Measurements from ENCODE around the gene TRAK1.
A peak's percentile ranks its signal among the peaks of the same experiment; 100 is the strongest.

Gene TRAK1

DNA sequence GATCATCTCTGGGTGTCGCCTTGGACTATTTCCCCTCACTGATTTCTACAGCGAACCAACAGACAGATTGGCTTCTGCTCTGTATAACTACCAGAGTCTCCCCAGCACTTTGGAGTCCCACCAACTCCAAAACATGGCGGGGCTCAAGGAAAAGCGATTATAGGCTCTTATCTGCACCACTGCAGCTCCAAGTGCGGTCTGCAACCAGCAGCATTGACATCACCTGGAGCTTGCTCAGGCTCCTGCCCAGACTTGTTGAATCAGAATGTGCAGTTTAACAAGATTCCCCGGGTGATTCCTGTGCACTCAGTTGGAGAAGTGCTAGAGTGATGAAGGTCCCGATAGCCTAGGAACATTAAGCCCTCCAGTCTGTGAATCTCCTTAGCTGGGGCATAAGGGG lies 165.8 kb downstream of the TRAK1 start:
- no peak for DNase-seq

DNA sequence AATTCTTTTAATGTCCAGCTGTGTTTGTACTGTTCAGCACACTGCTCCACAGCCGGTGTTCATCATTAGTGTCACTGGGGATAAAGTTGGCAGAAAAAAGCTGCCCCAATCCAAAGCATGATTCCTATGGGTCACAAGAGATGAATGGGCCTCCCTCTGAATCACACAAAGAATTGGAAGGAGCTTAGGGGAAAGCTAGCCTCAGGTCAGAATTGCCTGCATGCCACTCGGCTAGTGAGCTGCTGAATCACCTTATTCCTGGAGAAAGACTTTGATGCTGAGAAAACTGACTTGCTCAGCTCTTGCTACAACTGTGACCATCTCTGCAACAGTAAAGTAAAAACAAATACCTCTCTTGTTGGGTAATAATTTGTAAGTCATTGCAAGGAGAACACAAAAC lies 171.4 kb downstream of the TRAK1 start:
- DNase-seq, result no peak

DNA sequence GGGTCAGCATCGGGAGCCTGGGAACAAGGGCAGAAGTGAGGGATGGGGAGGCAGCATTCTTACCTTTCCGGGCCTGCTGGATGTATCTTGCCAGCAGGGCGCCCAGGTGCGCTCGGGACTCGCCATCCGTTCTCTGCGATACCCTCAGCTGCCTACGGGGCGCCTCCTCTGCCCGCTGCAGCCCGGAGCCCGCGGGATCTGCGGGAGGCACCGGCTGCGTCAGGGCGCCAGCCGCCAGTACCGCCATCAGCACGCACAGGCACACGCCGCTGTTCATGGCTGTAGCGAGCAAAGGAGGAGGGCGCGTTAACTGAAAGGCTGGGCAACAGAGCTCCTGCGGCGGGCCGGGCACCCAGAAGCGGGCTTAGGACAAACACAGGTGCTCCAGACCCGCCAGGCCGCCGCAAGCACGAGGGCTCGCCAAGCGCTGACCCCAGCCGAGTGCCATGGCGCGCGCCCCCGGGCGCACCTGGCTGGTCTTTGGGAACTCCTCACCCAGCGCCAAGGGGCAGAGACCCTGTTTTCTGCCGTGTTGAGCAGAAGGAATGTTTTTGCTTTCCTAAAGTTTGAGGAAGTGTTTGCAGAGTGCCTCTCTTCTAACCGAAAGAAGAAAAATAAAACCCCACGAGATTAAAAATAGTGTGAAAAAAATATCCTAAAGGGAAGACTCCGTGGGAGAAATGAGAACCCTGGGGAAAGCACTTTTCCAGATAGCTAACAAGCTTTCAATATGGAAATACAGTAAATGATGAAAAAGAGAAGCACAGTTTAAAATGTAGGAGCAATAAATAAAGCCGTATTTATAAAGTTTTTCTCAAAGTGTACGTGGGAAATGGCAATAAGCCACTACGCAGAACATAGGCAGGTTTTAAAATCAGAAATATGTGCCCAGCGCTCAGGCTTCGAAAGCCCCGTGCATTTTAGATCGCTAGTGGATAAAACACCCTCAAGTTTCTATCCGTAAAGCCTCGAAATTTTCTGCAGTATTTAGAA lies 172.5 kb downstream of the TRAK1 start:
- DNase-seq, result peak in 1 of 6 experiments; percentile 24

DNA sequence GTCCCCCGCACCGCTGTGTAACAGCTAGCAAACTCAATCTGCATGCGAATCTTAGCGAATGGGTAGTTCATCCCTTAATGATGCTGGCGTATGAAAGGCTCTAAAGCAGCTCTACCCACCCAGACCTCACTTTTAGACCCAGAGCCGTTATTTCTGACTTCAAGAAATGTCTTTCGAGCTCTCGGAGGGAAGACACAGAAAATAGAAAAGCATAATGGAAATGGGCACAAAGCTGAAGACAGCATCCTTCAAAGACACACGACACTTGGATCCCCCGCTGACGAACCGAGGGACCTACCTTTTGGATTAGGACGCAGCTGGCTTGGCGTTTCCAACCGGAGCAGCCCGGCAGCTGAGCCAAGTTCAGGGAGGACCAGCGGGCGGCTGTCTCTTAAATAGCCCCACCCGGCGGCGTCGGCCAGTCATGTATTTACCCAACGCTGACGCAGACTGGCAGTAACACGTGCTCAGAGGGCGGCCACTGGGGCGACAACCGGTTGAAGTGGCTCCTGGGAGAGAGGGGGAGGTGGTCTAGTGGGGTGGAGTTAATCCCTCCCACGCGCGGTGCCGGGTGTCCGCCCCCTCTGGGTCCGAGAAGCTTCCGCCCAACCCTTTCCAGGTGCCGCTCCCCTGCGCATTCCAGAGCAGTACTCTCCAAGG lies 173.4 kb downstream of the TRAK1 start:
- DNase-seq, result peak in 1 of 6 experiments; percentile 28

DNA sequence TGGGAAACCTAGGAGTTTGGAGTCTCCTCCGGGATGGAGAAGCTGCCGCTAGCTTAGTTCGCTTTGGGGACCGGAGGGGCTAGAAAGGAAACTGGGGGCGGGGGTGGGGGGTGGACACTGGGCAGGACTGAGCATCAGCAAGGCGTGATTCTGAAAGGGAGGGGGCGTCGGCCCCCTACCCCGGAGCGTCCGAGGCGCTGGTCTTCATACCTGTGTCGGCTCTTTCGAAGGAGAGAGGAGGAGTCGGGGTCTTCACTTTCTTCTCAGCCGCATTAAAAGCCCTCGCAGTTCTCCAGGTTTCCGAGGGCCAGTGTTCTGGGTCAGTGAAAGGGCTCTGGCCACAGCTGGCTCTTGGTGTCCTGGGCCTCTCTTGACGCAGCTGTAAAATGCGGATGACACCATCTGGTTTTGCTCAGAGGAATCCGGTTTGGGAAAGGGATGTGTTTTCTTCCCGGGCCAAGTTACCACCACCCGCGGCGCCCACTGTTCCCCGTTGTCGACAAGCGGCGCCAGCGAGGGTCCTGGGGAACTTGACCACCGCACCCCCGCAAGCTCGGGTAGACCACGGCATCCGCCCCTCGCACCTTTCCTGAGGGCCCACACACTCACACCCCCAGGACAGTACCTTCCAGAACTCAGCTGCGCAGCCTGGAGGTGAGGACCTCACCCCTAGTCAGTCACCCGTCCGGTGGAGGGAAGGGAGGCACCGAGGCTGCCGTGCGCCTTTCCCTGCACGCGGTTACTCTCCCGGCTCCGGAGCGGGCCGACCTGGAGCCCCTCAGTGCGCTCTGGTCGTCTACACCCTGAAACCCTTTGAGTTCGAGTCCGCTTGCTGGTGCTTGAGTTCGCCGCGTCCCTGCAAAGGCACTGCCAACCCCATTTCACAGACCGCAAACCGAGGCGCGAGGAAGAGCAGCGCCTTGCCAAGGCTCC lies 174.2 kb downstream of the TRAK1 start:
- DNase-seq, result peak in 1 of 6 experiments; percentile 19

DNA sequence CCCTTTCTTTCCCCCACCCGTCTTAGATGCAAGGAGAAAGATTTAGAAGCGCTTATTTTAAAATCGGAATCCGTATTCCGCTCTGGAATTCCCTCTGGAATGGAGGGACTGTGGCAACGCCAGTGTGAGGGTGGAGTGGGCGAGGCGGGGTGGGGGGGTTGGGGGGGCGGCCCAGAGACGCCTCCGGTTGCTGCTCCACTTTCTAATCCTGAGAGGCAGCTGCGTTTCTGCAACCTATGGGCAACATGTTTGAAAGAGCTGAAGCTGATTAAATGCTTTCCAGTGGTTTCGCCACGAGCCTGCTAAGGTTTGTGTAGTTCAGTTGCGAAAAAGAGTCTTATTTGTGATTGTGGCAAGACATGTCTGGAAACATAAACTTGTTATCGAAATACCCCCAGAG lies 174.9 kb downstream of the TRAK1 start, which contains the start of gene CCK:
Gene CCK, minus strand, starts transcription at position 101 of the 400 bp plus-strand sequence. CDS start 2,555 bp downstream, outside the sequence.
- DNase-seq, result no peak

DNA sequence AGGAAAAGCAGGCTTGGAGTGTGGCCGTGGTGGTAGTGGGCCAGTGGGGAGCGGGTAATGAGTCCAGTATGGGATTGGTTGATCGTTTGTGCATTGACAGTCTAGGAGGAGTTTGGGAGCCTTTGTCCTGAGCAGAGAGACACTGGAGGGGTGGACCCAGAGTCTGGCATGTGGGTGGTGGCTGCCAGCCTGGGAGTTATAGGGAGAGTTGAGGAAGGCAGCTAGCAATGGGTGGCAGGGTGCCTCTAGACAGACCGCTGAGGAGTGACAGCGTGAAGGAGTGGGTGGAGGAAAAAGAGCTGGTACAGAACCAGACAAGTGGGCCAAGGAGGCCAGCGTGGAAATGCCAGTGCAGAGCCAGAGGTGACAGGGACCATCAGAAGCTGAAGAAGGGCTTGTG lies 176.7 kb downstream of the TRAK1 start:
- no peak for DNase-seq

DNA sequence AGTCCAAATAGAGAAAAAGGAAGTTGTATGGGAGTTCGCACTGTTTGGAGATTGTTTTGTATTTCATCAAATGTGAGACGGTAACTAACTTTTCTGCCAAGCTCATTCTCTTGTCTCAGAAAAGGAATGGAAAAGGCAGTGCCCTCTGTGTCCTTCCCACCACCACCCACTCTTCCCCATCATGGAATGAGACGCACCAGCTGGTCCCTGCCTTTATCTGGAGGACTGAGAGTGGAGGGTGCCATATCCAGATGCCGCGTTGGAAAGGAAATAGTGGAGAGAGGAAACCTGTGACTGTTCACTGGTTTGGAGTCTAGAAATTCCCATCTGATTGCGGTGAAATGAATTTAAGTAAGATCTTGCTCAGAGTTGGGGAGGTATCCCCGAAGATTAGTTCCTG lies 178.5 kb downstream of the TRAK1 start:
- DNase-seq, result no peak

DNA sequence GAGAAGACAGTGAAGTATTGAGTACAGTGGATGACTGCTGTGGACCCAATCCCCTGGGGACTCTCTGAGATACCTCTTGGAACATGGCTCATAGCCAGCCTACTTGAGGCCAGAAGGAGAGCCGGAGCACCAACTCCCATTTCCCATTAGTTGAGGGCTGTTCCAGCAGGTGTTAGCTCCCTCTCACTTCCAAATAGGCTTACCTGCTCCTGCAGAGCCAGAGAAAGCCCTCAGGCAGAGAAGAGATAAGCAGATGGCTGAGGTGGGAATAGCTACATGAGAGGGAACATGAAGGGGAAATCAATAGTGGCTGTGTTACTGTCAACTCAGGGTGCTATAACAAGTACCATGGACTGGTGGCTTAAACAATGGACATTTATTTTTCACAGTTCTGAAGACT lies 179.4 kb downstream of the TRAK1 start:
- DNase-seq, result no peak

DNA sequence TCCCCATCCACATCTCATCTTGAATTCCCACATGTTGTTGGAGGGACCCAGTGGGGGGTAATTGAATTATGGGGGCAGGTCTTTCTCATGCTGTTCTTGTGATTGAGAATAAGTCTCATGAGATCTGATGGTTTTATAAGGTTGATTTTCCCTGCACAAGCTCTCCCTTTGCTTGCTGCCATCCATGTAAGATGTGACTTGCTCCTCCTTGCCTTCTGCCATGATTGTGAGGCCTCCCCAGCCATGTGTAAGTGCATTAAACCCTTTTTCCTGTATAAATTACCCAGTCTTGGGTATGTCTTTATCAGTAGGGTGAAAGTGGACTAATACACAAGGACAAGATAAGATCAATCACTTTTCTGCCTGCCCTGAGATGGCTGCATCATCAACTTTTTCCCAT lies 180.6 kb downstream of the TRAK1 start:
- DNase-seq, result no peak

DNA sequence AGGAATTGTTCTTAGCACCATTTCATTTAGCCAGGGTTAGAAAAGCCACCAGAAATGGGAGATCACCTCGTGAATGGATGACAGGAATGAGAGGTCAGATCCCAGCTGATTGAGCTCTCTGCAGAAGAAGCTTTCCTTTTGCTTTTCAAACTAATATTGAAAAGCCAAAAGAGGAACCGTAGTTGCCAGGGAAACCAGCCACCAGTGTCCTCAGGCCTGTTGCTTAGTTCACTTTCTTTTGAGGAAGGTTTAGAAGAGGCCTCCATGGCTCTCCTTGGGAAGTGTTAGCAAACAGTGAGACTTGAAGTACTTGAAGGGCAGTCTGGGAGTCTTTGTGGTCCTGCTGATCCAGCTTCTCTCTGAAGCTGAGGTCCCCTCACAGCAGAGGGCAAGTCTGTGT lies 182.2 kb downstream of the TRAK1 start:
- DNase-seq, result no peak

DNA sequence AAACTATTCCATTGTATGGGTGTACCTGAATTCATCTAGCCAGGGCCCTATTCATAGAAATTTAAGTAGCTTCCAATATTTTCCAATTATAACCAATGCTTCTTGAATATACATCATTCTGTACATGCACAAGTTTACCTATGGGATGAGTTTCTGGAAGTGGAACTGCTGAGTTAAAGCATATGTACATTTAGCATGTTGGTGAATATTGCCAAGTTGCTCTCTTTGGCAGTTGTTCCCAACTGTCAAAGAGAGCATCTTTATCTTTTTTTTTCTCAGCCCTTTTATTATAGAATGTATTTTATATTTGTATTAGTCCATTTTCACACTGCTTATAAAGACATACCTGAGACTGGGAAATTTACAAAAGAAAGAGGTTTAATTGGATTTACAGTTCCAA lies 183.1 kb downstream of the TRAK1 start:
- no peak for DNase-seq

DNA sequence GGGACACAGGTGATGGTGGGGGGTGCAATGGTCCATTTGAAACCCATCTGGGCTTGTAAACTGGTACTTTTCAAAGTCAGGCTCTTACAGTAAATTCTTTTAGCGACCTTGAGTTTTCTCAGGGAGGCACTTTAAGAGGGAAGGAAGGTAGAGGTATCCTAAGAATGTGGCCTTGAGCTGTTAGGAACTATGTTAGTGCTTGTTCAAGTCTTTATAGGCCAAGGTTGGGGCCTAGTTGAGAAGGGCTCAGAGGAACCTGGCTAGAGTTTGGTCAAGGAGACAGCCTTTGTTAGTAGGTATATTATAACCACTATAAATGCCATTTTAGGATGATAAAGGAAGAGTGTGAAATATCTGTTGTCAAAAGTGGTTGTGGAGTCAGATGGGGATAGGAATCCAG lies 184.1 kb downstream of the TRAK1 start:
- no peak for DNase-seq

Data from stimulated activated naive CD4-positive, alpha-beta T cell (primary cell).